A549 (cell line): ENCODE data around the gene ADAMTSL4. TPM values are rescaled to one million over a fixed set of nuclear protein-coding genes. Genes with fewer than 3 reads are reported as not detected.
A peak's percentile ranks its signal among the peaks of the same experiment; 100 is the strongest.

Experiments used
- ATAC-seq, 2 experiments: fragments of 200-7000 bp in 1 of 2; fragments of >200 bp in 1 of 2; cut with Nextera tagmentation in 1 of 2; cut with Tn5 transposase in 1 of 2; 3 replicates each; pipeline versions ENCODE4 v1.8.0 to v1.9.1; 2018 to 2020; ENCODE audit warnings: mild to moderate bottlenecking in 1 of 2, moderate library complexity in 1 of 2
- CTCF ChIA-PET: fragments of 300-600 bp; sonication (Branson Sonifier 250); formaldehyde crosslinking; extraction: SDS; loops from one replicate; lab custom pipeline; 2021; ENCODE audit warnings: antibody characterized with exemption, inconsistent platforms; lab: Yijun Ruan, JAX
- POLR2A ChIA-PET: fragments of 350-600 bp; formaldehyde crosslinking; extraction: SDS; loops from one replicate; lab custom pipeline; 2021; ENCODE audit warnings: antibody characterized with exemption, inconsistent platforms; lab: Yijun Ruan, JAX
- DNase-seq, 2 experiments: peaks; one replicate each; pipeline versions ENCODE4 v3.0.0 to v3.0.0-alpha.2; 2011 to 2016; ENCODE audit warnings: low read depth in 1 of 2, low spot score in 1 of 2
- FAIRE-seq: peaks from 2 replicates; lab custom pipeline; 2011; peaks lifted over from hg19 to GRCh38; lab: Jason Lieb, UNC
- H3K27ac ChIP-seq, 2 experiments: fragments of >200 bp; sonication (Bioruptor Twin); formaldehyde crosslinking; 3 replicates each; pipeline ENCODE4 v1.5.1; 2016 to 2017
- H3K4me1 ChIP-seq: fragments of >200 bp; sonication (Bioruptor Twin); formaldehyde crosslinking; 3 replicates; pipeline ENCODE4 v1.6.1; 2016
- H3K4me2 ChIP-seq: fragments of >200 bp; sonication (Bioruptor Twin); formaldehyde crosslinking; 3 replicates; pipeline ENCODE4 v1.6.1; 2016
- H3K4me3 ChIP-seq: fragments of >200 bp; sonication (Bioruptor Twin); formaldehyde crosslinking; 3 replicates; pipeline ENCODE4 v1.5.1; 2016
- H3K9me3 ChIP-seq: fragments of >200 bp; sonication (Bioruptor Twin); formaldehyde crosslinking; 3 replicates; pipeline ENCODE4 v1.6.1; 2016
- CBX2 ChIP-seq: fragments of 200-600 bp; sonication (generic); IDR thresholded peaks from 2 replicates; pipeline ENCODE4 v1.6.1; 2016; ENCODE audit warnings: low read depth, mild to moderate bottlenecking, borderline replicate concordance
- CHD2 ChIP-seq: fragments of 150-350 bp; IDR thresholded peaks from 2 replicates; pipeline ENCODE4 v1.6.1; 2014; ENCODE audit warnings: low read length; ENCODE audit not compliant: partially characterized antibody
- EHF ChIP-seq: fragments of 250-450 bp; sonication (Bioruptor Pico); IDR thresholded peaks from 2 replicates; pipeline ENCODE4 v1.5.0; 2020; ENCODE audit warnings: mild to moderate bottlenecking
- EHMT2 ChIP-seq: fragments of 200-600 bp; sonication (generic); IDR thresholded peaks from 2 replicates; pipeline ENCODE4 v1.6.1; 2016; ENCODE audit warnings: antibody characterized with exemption, low read depth, mild to moderate bottlenecking, moderate library complexity
- EP300 ChIP-seq, 2 experiments: fragments of >200 bp; sonication (Bioruptor Twin); formaldehyde crosslinking; IDR thresholded peaks; 2 replicates in 1 of 2; 3 replicates in 1 of 2; pipeline ENCODE4 v1.6.1; 2016 to 2017
- FOSL2 ChIP-seq, 2 experiments: fragments of 450-650 bp in 1 of 2; fragments of >200 bp in 1 of 2; sonication (Bioruptor Twin) in 1 of 2; formaldehyde crosslinking; IDR thresholded peaks; 2 replicates each; pipeline versions ENCODE4 v1.5.0 to v1.6.1; 2016 to 2020; ENCODE audit warnings: mild to moderate bottlenecking in 1 of 2, moderate library complexity in 1 of 2
- HOXA7 ChIP-seq: fragments of 250-450 bp; sonication (Bioruptor Pico); IDR thresholded peaks from 2 replicates; pipeline ENCODE4 v1.5.0; 2020; ENCODE audit warnings: mild to moderate bottlenecking, moderate library complexity
- HOXB13 ChIP-seq: fragments of 250-450 bp; sonication (Bioruptor Pico); IDR thresholded peaks from 2 replicates; pipeline ENCODE4 v1.5.0; 2020; ENCODE audit warnings: low read depth, mild to moderate bottlenecking, moderate library complexity
- KDM5A ChIP-seq: fragments of 200-600 bp; sonication (generic); IDR thresholded peaks from 2 replicates; pipeline ENCODE4 v1.6.1; 2016; ENCODE audit warnings: antibody characterized with exemption, mild to moderate bottlenecking
- MAFK ChIP-seq: fragments of 450-650 bp; IDR thresholded peaks from 2 replicates; pipeline ENCODE4 v1.6.1; 2014; ENCODE audit not compliant: partially characterized antibody
- NPAS2 ChIP-seq: fragments of 250-450 bp; sonication (Bioruptor Pico); IDR thresholded peaks from 2 replicates; pipeline ENCODE4 v1.8.0; 2022; ENCODE audit warnings: mild to moderate bottlenecking, moderate library complexity, borderline replicate concordance
- POLR2A ChIP-seq: IDR thresholded peaks from 2 replicates; pipeline ENCODE4 v1.6.1; 2012; ENCODE audit warnings: mild to moderate bottlenecking, low read length
- POLR2AphosphoS2 ChIP-seq: conservative IDR thresholded peaks from 2 replicates; pipeline ENCODE4 v1.6.1; 2012; ENCODE audit warnings: low read length, improper control_type of control experiment, inconsistent platforms
- RAD21 ChIP-seq, 2 experiments: fragments of >200 bp in 1 of 2; sonication (Bioruptor Twin) in 1 of 2; formaldehyde crosslinking in 1 of 2; IDR thresholded peaks in 1 of 2; conservative IDR thresholded peaks in 1 of 2; 2 replicates in 1 of 2; 3 replicates in 1 of 2; pipeline ENCODE4 v1.6.1; 2012 to 2018; ENCODE audit warnings: inconsistent platforms in 1 of 2
- SREBF2 ChIP-seq: fragments of 450-650 bp; IDR thresholded peaks from 2 replicates; pipeline ENCODE4 v1.6.1; 2014; ENCODE audit warnings: mild to moderate bottlenecking, moderate library complexity
- TFCP2L1 ChIP-seq: fragments of 250-450 bp; sonication (Bioruptor Pico); IDR thresholded peaks from 2 replicates; pipeline ENCODE4 v1.5.0; 2021; ENCODE audit warnings: mild to moderate bottlenecking
- TP53 ChIP-seq: fragments of 250-450 bp; sonication (Bioruptor Pico); IDR thresholded peaks from 2 replicates; pipeline ENCODE4 v1.5.0; 2021; ENCODE audit warnings: mild to moderate bottlenecking, moderate library complexity
- WGBS: methylation state at CpG from one replicate; pipeline ENCODE4 v1.1.6; 2017; ENCODE audit errors: missing lambda C conversion rate; 5-methylcytosine and 5-hydroxymethylcytosine counted together
- polyA plus RNA-seq, 4 experiments: library from polyadenylated mRNA; depleted of rRNA in 3 of 4; stranded (reverse); fragments of >200 nt; fragmentation: RNase III in 1 of 4; extraction: RNeasy Plus Mini Kit Qiagen cat#74134 plus additional on column Dnase treatment in 1 of 4; gene quantifications; 2 replicates in 3 of 4; 3 replicates in 1 of 4; pipeline ENCODE4 v1.2.3, GENCODE V29; 2011 to 2017
- TF ChIP-seq, protein P1 (sequence below): IDR thresholded peaks from 2 replicates; pipeline ENCODE4 v1.6.1; 2012
- TF ChIP-seq, protein P2 (sequence below): fragments of 450-650 bp; IDR thresholded peaks from 2 replicates; pipeline ENCODE4 v1.6.1; 2014; ENCODE audit warnings: antibody characterized with exemption
- TF ChIP-seq, protein P3 (sequence below): fragments of >200 bp; sonication (Bioruptor Twin); formaldehyde crosslinking; IDR thresholded peaks from 3 replicates; pipeline ENCODE4 v1.6.1; 2016
- TF ChIP-seq, protein P4 (sequence below): fragments of 250-450 bp; sonication (Bioruptor Pico); IDR thresholded peaks from 2 replicates; pipeline ENCODE4 v1.5.0; 2020; ENCODE audit warnings: low read depth, mild to moderate bottlenecking, moderate library complexity
- TF ChIP-seq, protein P5 (sequence below): fragments of 250-450 bp; sonication (Bioruptor Pico); IDR thresholded peaks from 2 replicates; pipeline ENCODE4 v1.5.0; 2021; ENCODE audit warnings: mild to moderate bottlenecking, moderate library complexity, borderline replicate concordance
- TF ChIP-seq, protein P6 (sequence below): fragments of 150-350 bp; IDR thresholded peaks from 2 replicates; pipeline ENCODE4 v1.6.1; 2014; ENCODE audit warnings: low read depth, mild to moderate bottlenecking, low read length
- TF ChIP-seq, protein P7 (sequence below): IDR thresholded peaks from 2 replicates; pipeline ENCODE4 v1.6.1; 2012

The ADAMTSL4 gene
- polyA plus RNA-seq, 2 of the 4 experiments (the other 2 are of a cell fraction) = 1.3 to 2.0 TPM

DNA sequence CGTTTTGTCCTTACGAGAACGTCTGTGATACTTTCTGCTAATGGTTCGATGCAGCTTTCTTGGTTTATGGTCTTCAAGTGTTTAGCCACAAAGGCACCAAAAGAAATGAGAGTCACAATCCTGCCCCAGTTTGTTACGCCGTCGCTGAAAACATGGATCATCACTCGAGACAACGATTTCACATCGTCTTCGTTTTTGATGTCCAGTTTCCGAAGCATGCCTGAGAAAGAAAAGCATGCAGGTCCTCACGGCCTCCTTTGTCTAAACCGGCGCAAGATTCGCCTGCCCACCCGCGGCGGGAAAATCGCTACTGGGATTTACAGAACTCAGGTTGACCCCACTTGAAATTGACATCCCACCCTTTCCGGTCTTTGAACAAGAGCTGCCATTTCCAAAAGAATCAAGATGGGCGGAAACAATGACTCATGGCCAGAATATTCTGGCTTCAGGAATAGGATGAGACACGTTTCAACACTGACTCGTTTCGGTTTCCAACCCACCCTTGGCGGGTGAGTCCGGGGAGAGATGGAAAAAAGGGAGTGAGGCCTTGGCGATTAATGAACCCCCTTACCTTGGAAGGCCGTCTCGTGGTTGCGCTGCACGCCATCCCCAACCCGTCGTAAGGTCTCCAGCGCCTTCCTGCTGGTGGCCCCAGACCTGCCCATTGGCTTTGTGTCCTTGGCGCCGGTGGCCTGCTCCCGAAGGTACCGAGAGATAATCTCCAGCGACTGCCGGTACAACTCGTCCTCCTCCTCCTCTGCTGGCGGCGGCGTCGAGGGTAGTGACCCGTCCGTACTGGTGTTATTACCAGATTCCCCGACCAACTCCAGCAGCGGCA lies 29.3 kb downstream of the ADAMTSL4 start:
- TF ChIP-seq, protein P1, sequence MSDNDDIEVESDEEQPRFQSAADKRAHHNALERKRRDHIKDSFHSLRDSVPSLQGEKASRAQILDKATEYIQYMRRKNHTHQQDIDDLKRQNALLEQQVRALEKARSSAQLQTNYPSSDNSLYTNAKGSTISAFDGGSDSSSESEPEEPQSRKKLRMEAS = peak; percentile 57; the same call in 1 of the 2 replicates
- TF ChIP-seq HOXA7 (CRISPR knock-in tag) (no peak), CBX2 (no peak), FOSL2 (IDR thresholded peaks at IDR 0.05) (peak; percentile 43; the same call in 1 of the 2 replicates), FOSL2 (CRISPR knock-in tag; IDR thresholded peaks at IDR 0.05) (peak; percentile 85), POLR2AphosphoS2 (peak; percentile 81; the same call in 1 of the 2 replicates), KDM5A (0 out of 2 replicates have a peak, but pooled peaks have one; percentile 26)
- TF ChIP-seq, protein P2, sequence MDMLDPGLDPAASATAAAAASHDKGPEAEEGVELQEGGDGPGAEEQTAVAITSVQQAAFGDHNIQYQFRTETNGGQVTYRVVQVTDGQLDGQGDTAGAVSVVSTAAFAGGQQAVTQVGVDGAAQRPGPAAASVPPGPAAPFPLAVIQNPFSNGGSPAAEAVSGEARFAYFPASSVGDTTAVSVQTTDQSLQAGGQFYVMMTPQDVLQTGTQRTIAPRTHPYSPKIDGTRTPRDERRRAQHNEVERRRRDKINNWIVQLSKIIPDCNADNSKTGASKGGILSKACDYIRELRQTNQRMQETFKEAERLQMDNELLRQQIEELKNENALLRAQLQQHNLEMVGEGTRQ = peak; percentile 43
- H3K4me2 ChIP-seq = peak overlapping the region; percentile 74
- no peaks in the 10 kb centered on the region for H3K9me3 ChIP-seq
- peak overlapping the region; percentile 91 for H3K4me3 ChIP-seq
- ChIA-PET POLR2A (interaction anchor here (0.6 to 6.3 kb wide), 18 partner anchors 9 to 403 kb away, joined by 3 to 201 read pairs (median 12); partner anchors contain the start of genes ENSA, FALEC and GOLPH3L), CTCF (interaction anchor here (0.8 to 7.4 kb wide), 6 partner anchors 15 to 49 kb away, joined by 3 to 140 read pairs (median 5); no protein-coding TSS in a partner anchor)
- DNase-seq (peak in 1 of 2 experiments; percentile 67), ATAC-seq (peak; percentile 39 to 48), FAIRE-seq (no peak)
- H3K4me1 ChIP-seq = peaks cover 38% of the 10 kb centered on the region
- peak overlapping the region; percentile 98 for H3K27ac ChIP-seq
- 2% methylated on average over 38 of the region's 50 CpGs for WGBS

DNA sequence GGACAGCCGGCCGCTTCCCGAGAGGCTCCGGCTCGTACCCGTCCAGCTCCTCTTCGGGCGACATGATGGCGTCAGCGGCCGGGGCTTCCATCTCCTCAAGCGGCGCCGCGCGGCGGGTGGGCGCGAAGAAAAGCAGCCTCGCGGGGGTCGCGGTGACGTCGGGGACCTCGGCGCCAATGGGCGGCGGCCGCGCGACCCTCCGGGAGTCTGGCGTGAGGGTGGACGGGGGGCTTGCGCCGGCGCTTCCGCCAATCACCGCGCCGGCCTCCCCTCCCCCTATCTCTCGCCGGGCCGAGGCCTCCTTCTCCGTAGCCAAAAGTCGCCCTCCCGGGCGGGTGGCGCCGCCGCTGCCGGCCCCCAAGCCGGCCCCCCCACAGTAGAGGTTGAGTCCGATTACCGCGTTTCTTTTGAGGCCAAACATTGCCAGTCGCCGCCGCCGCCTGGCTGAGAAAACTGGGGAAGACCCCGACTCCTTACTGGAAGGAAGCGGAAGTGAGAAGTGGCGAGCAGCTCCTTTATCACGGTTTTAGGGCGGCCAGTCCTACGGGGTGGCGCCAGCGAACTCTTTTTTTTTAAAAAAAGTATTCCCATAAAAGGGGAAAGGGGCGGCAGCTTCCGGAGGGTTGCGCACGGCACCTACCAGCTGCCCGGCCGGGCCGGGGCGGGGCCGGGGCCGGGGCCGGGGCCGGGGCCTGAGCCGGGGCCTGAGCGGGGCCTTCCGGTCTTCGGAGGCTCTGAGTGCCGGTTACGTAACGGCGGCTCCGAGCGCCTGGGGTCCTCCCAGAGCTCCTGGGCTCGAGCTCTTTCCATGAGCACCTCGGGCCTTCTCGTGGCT lies 30.1 kb downstream of the ADAMTSL4 start, which contains the start of gene MCL1:
Gene MCL1 (minus strand): TSS at position 501 of the 835 bp plus-strand sequence. CDS start 80 bp downstream, at position 421.
- ATAC-seq (peak; percentile 90 to 94), FAIRE-seq (no peak), DNase-seq (peak; percentile 84 to 96)
- 0% methylated on average over 12 of the region's 94 CpGs for WGBS
- Histone ChIP-seq H3K27ac (peak within 1 kb of the TSS; percentile 98), H3K4me2 (peak within 1 kb of the TSS; percentile 81), H3K4me1 (peaks cover 30% of the 10 kb centered on the region), H3K4me3 (peak within 1 kb of the TSS; percentile 91), H3K9me3 (no peaks in the 10 kb centered on the region)
- ChIA-PET POLR2A (interaction anchor here (0.6 to 6.3 kb wide), 31 partner anchors 10 to 441 kb away, joined by 3 to 201 read pairs (median 5); partner anchors contain the start of genes ENSA, FALEC, GOLPH3L and MINDY1), CTCF (interaction anchor here (0.8 to 7.4 kb wide), 9 partner anchors 10 to 233 kb away, joined by 3 to 140 read pairs (median 3); no protein-coding TSS in a partner anchor)
- TF ChIP-seq POLR2A (peak; percentile 87), CBX2 (no peak), SREBF2 (no peak), RAD21 (conservative IDR thresholded peaks at IDR 0.05 in 1 of 2, IDR thresholded peaks at IDR 0.05 in 1 of 2) (no peak; a peak in 1 of 5 replicates), HOXB13 (CRISPR knock-in tag) (no peak), TP53 (CRISPR knock-in tag) (peak; percentile 90; the same call in 1 of the 2 replicates), HOXA7 (CRISPR knock-in tag) (no peak), EP300 (IDR thresholded peaks at IDR 0.05) (peak in 1 of 2 experiments; percentile 9; a peak in 1 of 5 replicates), EHF (CRISPR knock-in tag) (peak; percentile 33; the same call in 1 of the 2 replicates), TFCP2L1 (CRISPR knock-in tag) (0 out of 2 replicates have a peak, but pooled peaks have one; percentile 44), MAFK (no peak), CHD2 (no peak), EHMT2 (no peak), NPAS2 (no peak)
- TF ChIP-seq, protein P3, sequence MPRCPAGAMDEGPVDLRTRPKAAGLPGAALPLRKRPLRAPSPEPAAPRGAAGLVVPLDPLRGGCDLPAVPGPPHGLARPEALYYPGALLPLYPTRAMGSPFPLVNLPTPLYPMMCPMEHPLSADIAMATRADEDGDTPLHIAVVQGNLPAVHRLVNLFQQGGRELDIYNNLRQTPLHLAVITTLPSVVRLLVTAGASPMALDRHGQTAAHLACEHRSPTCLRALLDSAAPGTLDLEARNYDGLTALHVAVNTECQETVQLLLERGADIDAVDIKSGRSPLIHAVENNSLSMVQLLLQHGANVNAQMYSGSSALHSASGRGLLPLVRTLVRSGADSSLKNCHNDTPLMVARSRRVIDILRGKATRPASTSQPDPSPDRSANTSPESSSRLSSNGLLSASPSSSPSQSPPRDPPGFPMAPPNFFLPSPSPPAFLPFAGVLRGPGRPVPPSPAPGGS = peak; percentile 99
- TF ChIP-seq, protein P4, sequence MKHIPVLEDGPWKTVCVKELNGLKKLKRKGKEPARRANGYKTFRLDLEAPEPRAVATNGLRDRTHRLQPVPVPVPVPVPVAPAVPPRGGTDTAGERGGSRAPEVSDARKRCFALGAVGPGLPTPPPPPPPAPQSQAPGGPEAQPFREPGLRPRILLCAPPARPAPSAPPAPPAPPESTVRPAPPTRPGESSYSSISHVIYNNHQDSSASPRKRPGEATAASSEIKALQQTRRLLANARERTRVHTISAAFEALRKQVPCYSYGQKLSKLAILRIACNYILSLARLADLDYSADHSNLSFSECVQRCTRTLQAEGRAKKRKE (CRISPR knock-in tag) = no peak
- TF ChIP-seq, protein P5, sequence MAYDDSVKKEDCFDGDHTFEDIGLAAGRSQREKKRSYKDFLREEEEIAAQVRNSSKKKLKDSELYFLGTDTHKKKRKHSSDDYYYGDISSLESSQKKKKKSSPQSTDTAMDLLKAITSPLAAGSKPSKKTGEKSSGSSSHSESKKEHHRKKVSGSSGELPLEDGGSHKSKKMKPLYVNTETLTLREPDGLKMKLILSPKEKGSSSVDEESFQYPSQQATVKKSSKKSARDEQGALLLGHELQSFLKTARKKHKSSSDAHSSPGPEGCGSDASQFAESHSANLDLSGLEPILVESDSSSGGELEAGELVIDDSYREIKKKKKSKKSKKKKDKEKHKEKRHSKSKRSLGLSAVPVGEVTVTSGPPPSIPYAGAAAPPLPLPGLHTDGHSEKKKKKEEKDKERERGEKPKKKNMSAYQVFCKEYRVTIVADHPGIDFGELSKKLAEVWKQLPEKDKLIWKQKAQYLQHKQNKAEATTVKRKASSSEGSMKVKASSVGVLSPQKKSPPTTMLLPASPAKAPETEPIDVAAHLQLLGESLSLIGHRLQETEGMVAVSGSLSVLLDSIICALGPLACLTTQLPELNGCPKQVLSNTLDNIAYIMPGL (CRISPR knock-in tag) = peak; percentile 88
- TF ChIP-seq, protein P6, sequence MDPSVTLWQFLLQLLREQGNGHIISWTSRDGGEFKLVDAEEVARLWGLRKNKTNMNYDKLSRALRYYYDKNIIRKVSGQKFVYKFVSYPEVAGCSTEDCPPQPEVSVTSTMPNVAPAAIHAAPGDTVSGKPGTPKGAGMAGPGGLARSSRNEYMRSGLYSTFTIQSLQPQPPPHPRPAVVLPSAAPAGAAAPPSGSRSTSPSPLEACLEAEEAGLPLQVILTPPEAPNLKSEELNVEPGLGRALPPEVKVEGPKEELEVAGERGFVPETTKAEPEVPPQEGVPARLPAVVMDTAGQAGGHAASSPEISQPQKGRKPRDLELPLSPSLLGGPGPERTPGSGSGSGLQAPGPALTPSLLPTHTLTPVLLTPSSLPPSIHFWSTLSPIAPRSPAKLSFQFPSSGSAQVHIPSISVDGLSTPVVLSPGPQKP = peak; percentile 98
- TF ChIP-seq, protein P7, sequence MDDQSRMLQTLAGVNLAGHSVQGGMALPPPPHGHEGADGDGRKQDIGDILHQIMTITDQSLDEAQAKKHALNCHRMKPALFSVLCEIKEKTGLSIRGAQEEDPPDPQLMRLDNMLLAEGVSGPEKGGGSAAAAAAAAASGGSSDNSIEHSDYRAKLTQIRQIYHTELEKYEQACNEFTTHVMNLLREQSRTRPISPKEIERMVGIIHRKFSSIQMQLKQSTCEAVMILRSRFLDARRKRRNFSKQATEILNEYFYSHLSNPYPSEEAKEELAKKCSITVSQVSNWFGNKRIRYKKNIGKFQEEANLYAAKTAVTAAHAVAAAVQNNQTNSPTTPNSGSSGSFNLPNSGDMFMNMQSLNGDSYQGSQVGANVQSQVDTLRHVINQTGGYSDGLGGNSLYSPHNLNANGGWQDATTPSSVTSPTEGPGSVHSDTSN = no peak; the same call in 1 of the 2 replicates
